ENCODE data around the gene GRM4.

DNA sequence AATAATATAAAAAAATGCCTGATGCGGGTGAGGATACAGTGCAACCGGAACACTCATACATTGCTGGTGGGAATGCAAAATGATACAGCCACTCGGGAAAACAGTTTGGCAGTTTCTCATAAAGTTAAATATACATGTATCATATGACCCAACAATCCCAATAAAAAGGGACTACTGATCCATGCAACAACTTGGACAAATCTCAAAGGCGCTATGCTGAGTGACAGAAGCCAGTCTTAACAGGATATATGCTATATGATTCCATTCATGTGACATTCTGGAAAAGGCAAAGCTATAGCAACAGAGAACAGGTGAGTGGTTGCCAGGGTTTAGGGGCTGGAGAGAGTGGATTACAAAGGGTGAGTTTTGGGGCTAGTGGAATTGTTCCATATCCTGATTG is 171.9 kb downstream of the GRM4 start:
- TF ChIP-seq, protein P1, sequence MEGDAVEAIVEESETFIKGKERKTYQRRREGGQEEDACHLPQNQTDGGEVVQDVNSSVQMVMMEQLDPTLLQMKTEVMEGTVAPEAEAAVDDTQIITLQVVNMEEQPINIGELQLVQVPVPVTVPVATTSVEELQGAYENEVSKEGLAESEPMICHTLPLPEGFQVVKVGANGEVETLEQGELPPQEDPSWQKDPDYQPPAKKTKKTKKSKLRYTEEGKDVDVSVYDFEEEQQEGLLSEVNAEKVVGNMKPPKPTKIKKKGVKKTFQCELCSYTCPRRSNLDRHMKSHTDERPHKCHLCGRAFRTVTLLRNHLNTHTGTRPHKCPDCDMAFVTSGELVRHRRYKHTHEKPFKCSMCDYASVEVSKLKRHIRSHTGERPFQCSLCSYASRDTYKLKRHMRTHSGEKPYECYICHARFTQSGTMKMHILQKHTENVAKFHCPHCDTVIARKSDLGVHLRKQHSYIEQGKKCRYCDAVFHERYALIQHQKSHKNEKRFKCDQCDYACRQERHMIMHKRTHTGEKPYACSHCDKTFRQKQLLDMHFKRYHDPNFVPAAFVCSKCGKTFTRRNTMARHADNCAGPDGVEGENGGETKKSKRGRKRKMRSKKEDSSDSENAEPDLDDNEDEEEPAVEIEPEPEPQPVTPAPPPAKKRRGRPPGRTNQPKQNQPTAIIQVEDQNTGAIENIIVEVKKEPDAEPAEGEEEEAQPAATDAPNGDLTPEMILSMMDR (conservative IDR thresholded peaks at IDR 0.05; ENCODE audit: low read length), result no peak
- no peak for TF ChIP-seq EZH2phosphoT487 (IDR thresholded peaks at IDR 0.05; ENCODE audit: borderline replicate concordance)
